Naive thymus-derived CD8-positive, alpha-beta T cell (primary cell): Measurements from ENCODE around the gene RTN4. TPM values are rescaled to one million over a fixed set of nuclear protein-coding genes. Genes with fewer than 3 reads are reported as not detected.

Source experiments
- ATAC-seq, 2 donors: fragments of 150-1000 bp; cut with Tn5 transposase in 1 of 2; sonication (Bioruptor Pico), chemical (Tn5 transposase) in 1 of 2; 1 replicate in 1 of 2; 2 replicates in 1 of 2; pipeline ENCODE4 v1.10.0; 2021; ENCODE audit warnings: mild to moderate bottlenecking in 2 of 2, moderate library complexity in 2 of 2
- POLR2A ChIA-PET: fragments of 350-600 bp; sonication (Branson Sonifier 250); formaldehyde crosslinking; loops from one replicate; lab custom pipeline; 2021; ENCODE audit warnings: antibody characterized with exemption; lab: Charles Lee
- DNase-seq, 10 donors: peaks; one replicate each; pipeline versions ENCODE4 v3.0.0 to v3.0.0-alpha.2; 2020 to 2022
- H3K27ac Mint-ChIP-seq, 10 donors: one replicate each; pipeline ENCODE4 v1.8.0; 2020 to 2022; ENCODE audit warnings: mild to moderate bottlenecking in 10 of 10, mixed read lengths in 10 of 10, moderate library complexity in 4 of 10, inconsistent platforms in 1 of 10
- H3K27me3 Mint-ChIP-seq, 5 donors: one replicate each; pipeline ENCODE4 v1.8.0; 2021 to 2022; ENCODE audit warnings: mixed read lengths in 5 of 5
- H3K36me3 Mint-ChIP-seq, 3 donors: one replicate each; pipeline ENCODE4 v1.8.0; 2020 to 2022; ENCODE audit warnings: mixed read lengths in 3 of 3, mild to moderate bottlenecking in 2 of 3, inconsistent platforms in 1 of 3
- H3K4me1 Mint-ChIP-seq, 4 donors: one replicate each; pipeline ENCODE4 v1.8.0; 2021 to 2022; ENCODE audit warnings: mixed read lengths in 4 of 4
- H3K4me3 Mint-ChIP-seq, 10 donors: one replicate each; pipeline ENCODE4 v1.8.0; 2020 to 2022; ENCODE audit warnings: mild to moderate bottlenecking in 10 of 10, mixed read lengths in 10 of 10, moderate library complexity in 6 of 10, inconsistent platforms in 1 of 10
- H3K9me3 Mint-ChIP-seq, 9 donors: one replicate each; pipeline ENCODE4 v1.8.0; 2020 to 2022; ENCODE audit warnings: mixed read lengths in 9 of 9, mild to moderate bottlenecking in 3 of 9, inconsistent platforms in 1 of 9, moderate library complexity in 1 of 9
- polyA plus RNA-seq, 3 donors: library from polyadenylated mRNA; unstranded; fragments of 300-500 nt; fragmentation: Illumina TruSeq; gene quantifications; one replicate each; pipeline ENCODE4 v1.2.3, GENCODE V29; 2021
- total RNA-seq, 8 experiments: library from RNA in 2 of 8; stranded (reverse) in 2 of 8; gene quantifications; one replicate each; pipeline ENCODE4 v1.2.3 and lab custom pipeline; 2021 to 2026

RTN4 gene
- total and polyA plus RNA-seq, 5 experiments from 2014 or later = 68.0 to 77.1 (median 69.3) TPM

- DNase-seq = no peak
- POLR2A ChIA-PET = no interaction called here
- Mint-ChIP-seq H3K27me3 (peaks cover 0 to 8% (median 1%) of the 10 kb centered on the region in 5 donors), H3K36me3 (no peaks in the 10 kb centered on the region), H3K9me3 (peaks cover 0 to 2% (median 0%) of the 10 kb centered on the region in 9 donors), H3K4me1 (no peaks in the 10 kb centered on the region), H3K27ac (no peak overlapping the region), H3K4me3 (no peak overlapping the region)
- ATAC-seq = no peak
Observed at GRCh38 chr2:54931473-54931872, 118.8 kb downstream of the RTN4 start.

GRCh38 chr2:54928719-54929118, 121.5 kb downstream of the RTN4 start:
- ATAC-seq = no peak
- POLR2A ChIA-PET = no interaction called here
- no peak overlapping the region for H3K4me3 Mint-ChIP-seq
- H3K9me3 Mint-ChIP-seq = no peaks in the 10 kb centered on the region
- no peaks in the 10 kb centered on the region for H3K36me3 Mint-ChIP-seq
- DNase-seq = no peak
- peaks cover 0 to 8% (median 3%) of the 10 kb centered on the region in 5 donors for H3K27me3 Mint-ChIP-seq
- no peaks in the 10 kb centered on the region for H3K4me1 Mint-ChIP-seq
- no peak overlapping the region for H3K27ac Mint-ChIP-seq

GRCh38 chr2:54927751-54928615, 122.3 kb downstream of the RTN4 start:
- POLR2A ChIA-PET = no interaction called here
- ATAC-seq = no peak
- DNase-seq = no peak

GRCh38 chr2:54927085-54927750, 123.0 kb downstream of the RTN4 start:
- no peak overlapping the region for H3K27ac Mint-ChIP-seq
- H3K4me3 Mint-ChIP-seq = no peak overlapping the region
- POLR2A ChIA-PET = no interaction called here
- H3K27me3 Mint-ChIP-seq = peaks cover 0 to 7% (median 3%) of the 10 kb centered on the region in 5 donors
- DNase-seq (no peak), ATAC-seq (no peak)
- H3K9me3 Mint-ChIP-seq = no peaks in the 10 kb centered on the region
- H3K36me3 Mint-ChIP-seq = no peaks in the 10 kb centered on the region
- no peaks in the 10 kb centered on the region for H3K4me1 Mint-ChIP-seq

More at GRCh38 chr2:54927751-54928615, 122.3 kb downstream of the RTN4 start:
- Mint-ChIP-seq H3K27me3 (peaks cover 0 to 8% (median 3%) of the 10 kb centered on the region in 5 donors), H3K4me1 (no peaks in the 10 kb centered on the region), H3K9me3 (no peaks in the 10 kb centered on the region), H3K4me3 (no peak overlapping the region), H3K36me3 (no peaks in the 10 kb centered on the region), H3K27ac (no peak overlapping the region)

- peaks cover 0 to 7% (median 3%) of the 10 kb centered on the region in 5 donors for H3K27me3 Mint-ChIP-seq
- H3K4me3 Mint-ChIP-seq = no peak overlapping the region
- POLR2A ChIA-PET = no interaction called here
- peaks cover 0 to 16% (median 6%) of the 10 kb centered on the region in 9 donors for H3K9me3 Mint-ChIP-seq
- no peak overlapping the region for H3K27ac Mint-ChIP-seq
- peaks cover 0 to 12% (median 8%) of the 10 kb centered on the region in 3 donors for H3K36me3 Mint-ChIP-seq
- ATAC-seq = no peak
- no peaks in the 10 kb centered on the region for H3K4me1 Mint-ChIP-seq
- DNase-seq = no peak
Observed at GRCh38 chr2:54925022-54925421, 125.2 kb downstream of the RTN4 start.

GRCh38 chr2:54924121-54924520, 126.1 kb downstream of the RTN4 start:
- peaks cover 0 to 7% (median 3%) of the 10 kb centered on the region in 5 donors for H3K27me3 Mint-ChIP-seq
- H3K9me3 Mint-ChIP-seq = peaks cover 0 to 16% (median 6%) of the 10 kb centered on the region in 9 donors
- DNase-seq (no peak), ATAC-seq (no peak)
- no peak overlapping the region for H3K27ac Mint-ChIP-seq
- POLR2A ChIA-PET = no interaction called here
- H3K4me1 Mint-ChIP-seq = no peaks in the 10 kb centered on the region
- no peak overlapping the region for H3K4me3 Mint-ChIP-seq
- peaks cover 0 to 14% (median 8%) of the 10 kb centered on the region in 3 donors for H3K36me3 Mint-ChIP-seq

Other genes with a start within 250 kb of the RTN4 start
- gene CLHC1, start 181.8 kb upstream of the RTN4 start, total RNA-seq = 10 to 100 TPM; 29.1 to 34.2 TPM
- gene CLHC1, start 181.8 kb upstream of the RTN4 start, polyA plus RNA-seq = 1 to 10 TPM; 1.8 to 3.5 (median 2.2) TPM
- 1,000 to 10,000 TPM; 2,217 to 2,293 TPM for gene RPS27A, start 182.2 kb upstream of the RTN4 start, total RNA-seq
- gene RPS27A, start 182.2 kb upstream of the RTN4 start, polyA plus RNA-seq = 1,000 to 10,000 TPM; 3,712 to 4,384 (median 4,215) TPM
- 10 to 100 TPM; 41.3 to 44.2 TPM for gene MTIF2, start 218.8 kb upstream of the RTN4 start, total RNA-seq
- gene MTIF2, start 218.8 kb upstream of the RTN4 start, polyA plus RNA-seq = 10 to 100 TPM; 15.6 to 20.6 (median 16.8) TPM